Suprapubic skin (tissue), 4 donors: ENCODE data around the gene SLC16A1.

ENCODE experiments used
- CTCF ChIP-seq, 2 donors: fragments of 200-600 bp in 1 of 2; fragments of 450-650 bp in 1 of 2; sonication (generic) in 1 of 2; IDR thresholded peaks; one replicate each; pipeline ENCODE4 v1.5.1; 2016 to 2019; ENCODE audit warnings: antibody characterized with exemption in 2 of 2, mild to moderate bottlenecking in 1 of 2, moderate library complexity in 1 of 2
- POLR2A ChIP-seq, 2 donors: fragments of 450-650 bp; IDR thresholded peaks; one replicate each; pipeline ENCODE4 v1.6.1; 2017; ENCODE audit warnings: antibody characterized with exemption in 2 of 2, mild to moderate bottlenecking in 2 of 2, moderate library complexity in 2 of 2
- POLR2AphosphoS5 ChIP-seq, 3 donors: sonication (generic); formaldehyde crosslinking; IDR thresholded peaks; one replicate each; pipeline ENCODE4 v1.6.1; 2017; ENCODE audit warnings: antibody characterized with exemption in 3 of 3

GRCh38 chr1:112926858-112927257, 29.1 kb downstream of the SLC16A1 start:
- TF ChIP-seq CTCF (IDR thresholded peaks at IDR 0.05) (no peak), POLR2AphosphoS5 (IDR thresholded peaks at IDR 0.05) (no peak), POLR2A (IDR thresholded peaks at IDR 0.05) (no peak)
